ENCODE data around the gene KLF4.

KLF4 gene

DNA sequence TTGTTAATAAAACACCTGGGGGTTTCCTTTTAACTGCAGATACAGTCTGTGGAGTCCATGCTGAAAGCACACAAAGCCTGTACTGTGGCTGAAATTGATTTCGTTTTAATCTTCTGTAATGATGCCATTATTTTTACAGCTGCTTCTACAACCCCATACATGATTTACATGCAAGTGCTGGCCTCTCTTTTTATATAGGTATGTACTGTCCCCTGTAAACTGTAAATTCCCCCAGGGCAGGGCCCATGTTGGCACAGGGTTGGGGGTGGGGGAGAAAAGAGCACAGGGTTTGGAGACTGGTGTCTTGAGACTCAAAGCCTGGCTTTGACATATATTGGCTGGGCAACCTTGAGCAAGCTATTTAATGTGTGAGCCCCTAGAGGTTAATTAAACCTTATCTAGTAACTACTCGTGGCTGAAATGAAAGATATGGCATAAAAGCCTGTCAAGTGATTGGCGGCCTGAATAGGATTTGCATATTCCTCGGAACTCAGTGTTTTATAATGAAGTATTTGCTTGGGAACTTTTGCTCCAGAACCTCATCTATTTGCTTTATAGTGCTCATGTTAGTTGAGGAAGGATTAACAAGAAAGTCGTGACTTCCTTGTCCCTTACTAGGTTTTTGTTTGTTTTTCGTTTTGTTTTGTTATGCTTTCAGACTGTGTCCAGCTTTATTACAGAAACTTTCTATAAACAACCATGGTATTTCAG is 34.0 kb downstream of the KLF4 start:
- DNase-seq: no peak

DNA sequence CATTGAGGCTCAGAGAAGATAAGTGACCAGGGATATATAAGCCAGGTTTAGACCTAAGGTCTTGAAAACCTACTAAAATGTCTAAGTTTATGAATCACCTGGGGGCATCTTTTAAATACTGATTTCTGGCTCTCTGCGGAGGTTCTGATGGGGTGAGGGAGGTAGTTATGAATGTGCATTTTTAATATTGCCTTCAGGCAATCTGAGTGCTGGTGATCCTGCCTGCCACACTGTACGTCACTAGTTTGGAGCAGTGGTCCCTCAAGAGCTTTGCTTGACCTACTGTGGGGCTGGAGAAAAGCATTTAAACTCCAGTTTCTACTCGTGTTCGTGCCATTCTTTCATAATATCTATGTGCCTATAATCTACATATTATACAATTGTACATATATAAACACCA is 36.1 kb downstream of the KLF4 start:
- no peak for DNase-seq

DNA sequence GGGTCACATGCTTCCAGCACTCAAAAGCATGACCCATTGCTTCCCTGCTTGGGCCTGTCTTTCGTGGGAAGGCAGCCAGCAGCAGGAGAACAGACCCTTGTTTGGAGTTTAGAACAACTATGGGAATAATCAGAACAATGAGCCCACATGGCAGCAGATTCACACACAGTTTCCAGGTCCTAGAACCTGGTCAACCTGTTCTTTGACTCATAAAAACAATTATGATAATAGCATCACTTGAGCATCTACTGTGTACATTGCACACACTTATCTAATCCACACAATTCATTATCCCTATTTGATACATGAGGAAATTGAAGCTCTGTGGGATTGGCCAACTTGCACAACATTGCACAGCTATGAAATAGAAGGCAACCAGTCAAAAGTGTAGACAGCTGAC is 41.7 kb downstream of the KLF4 start:
- DNase-seq: no peak

DNA sequence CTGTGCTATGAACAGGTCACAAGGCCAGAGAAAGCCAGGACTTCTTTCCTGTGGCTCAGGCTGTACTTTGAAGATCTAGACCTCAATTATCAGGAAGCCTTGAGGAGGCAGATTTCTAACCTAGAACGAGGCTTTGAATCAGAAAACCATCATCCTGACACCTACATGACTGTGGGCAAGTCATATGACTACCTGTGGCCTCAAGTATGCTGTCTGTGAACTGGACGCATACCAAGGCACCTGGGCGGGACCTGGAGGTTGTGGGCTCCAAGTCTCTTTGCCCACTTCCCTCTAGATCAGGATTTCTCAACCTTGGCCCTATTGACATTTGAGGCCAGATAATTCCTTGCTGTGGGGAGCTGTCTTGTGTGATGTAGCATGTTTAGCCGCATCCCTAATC is 42.5 kb downstream of the KLF4 start:
- DNase-seq: no peak

DNA sequence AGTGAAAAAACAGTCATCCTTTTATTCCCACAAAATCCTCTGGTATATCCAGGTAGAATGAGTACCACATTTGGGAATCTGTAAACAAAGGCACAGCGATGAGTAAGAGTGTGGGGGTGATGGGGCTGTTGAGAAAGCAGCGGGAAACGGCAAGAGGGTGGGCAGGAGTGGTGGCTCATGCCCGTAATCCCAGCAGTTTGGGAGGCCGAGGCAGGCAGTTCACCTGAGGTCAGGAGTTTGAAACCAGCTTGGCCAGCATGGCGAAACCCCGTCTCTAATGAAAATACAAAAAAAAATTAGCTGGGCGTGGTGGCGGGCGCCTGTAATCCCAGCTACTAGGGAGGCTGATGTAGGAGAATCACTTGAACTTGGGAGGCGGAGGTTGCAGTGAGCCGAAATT is 43.1 kb downstream of the KLF4 start:
- DNase-seq: no peak

DNA sequence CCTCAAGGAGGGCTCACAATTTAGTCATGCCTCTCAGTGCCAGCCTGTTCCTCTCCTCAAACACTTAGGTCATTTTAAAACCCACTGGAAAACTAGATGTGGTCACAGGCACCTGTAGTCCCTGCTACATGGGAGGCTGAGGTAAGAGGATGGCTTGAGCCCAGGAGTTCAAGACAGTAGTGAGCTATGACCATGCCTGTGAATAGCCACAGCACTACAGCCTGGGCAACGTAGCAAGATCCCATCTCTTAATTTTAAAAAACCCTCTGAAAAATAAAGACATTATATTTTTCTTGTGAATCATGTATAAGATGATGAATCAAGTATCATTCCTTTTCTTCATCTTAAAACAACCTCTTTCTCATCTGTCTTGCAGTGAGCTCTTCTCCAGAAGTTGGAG is 45.8 kb downstream of the KLF4 start:
- no peak for DNase-seq

DNA sequence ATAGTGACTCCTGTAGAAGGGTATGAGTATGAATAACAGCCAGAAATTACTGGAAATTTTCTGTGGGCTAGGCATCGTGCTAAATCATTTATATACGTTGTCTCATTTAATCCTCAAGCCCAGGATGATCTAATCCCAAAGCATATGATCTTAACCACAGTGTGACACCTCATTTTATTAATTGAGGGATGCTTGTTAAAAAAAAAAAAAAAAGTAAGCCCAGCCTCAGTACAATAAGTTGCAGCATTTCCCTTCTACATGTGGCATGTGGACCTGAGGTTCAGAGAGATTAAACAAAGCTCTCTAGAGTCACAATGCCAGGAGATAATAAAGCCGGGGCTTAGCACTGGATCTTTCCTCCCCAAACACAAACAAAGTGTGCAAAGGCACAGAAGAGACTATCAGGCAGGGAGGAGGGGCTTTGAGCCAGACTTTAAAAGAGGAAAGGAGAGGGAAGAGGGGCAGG is 49.5 kb downstream of the KLF4 start:
- no peak for DNase-seq

DNA sequence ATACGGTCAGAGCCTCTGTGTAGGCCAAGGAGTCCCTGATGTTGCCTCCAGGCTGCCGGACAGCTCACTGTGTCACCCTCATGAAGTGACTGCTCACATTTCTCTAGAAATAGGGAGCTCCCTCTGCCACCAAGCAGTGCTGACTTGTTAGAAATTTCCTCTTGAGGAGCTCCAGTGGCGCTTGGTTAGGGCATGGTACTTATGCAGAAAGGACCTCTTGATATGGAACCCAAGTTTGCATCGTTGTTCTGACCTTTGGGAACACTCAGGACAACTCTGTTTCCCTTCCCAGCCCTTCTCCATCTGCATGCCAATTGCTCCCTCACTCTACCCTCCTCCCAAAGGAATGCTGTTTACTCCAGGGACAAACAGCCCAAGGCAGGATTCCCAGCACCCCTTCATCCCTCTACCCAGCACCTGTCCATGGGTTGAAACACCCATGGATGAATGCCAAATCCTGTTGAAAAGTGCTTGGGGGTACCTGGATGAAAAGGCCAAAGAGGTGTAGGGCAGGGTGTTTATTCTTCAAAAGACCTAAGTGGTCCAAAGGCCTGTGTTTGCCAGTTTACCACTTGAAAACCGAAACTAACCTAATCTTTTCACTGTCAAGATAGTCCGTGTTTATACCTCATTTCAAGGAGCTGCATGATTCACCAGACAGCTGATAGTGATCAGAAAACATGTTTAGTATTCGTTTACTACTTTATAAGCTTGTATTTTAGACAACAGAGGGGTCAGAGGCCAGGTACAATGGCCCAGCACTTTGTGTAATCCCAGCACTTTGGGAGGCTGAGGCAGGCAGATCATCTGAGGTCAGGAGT is 51.1 kb downstream of the KLF4 start:
- no peak for DNase-seq

DNA sequence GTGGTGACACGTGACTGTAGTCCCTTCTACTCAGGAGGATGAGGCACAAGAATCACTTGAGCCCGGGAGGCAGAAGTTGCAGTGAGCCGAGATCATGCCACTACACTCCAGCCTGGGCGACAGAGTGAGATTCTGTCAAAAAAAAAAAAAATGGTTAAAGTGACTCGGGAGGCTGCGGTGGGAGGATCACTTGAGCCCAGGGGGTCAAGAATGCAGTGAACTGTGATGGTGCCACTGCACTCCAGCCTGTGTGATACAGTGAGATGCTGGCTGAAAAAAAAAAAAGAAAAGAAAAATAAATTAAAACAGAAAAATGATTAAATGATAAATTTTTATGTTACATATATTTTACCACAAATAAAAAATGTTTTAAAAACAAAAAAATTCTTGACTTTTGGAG is 51.9 kb downstream of the KLF4 start:
- no peak for DNase-seq

DNA sequence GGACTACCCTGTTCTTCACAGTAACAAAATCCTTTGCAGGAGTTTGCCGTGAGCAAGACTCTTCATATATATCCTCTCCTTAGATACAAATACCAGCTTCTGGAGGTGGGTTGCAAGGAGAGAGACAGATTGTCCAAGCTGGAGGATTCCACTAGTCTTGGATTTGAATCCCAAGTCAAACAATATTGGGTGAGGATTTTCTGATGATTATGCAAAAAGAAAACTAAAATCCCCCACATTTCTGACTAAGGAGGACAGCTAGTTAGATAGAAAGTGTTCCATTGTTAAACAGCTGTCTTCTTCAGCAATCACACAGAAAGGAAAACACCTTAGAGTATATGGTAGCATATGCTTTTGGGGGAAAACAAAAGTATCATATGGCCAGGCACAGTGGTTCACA is 54.2 kb downstream of the KLF4 start:
- no peak for DNase-seq
